CMK (cell line): ENCODE measurements around the gene OR1F1.
"Not testable (repeated sequence)": the region's sequence is repeated elsewhere in the genome, so short reads cannot be mapped to it uniquely, and the experiment has no call there.

Experiments
- DNase-seq: peaks from one replicate; pipeline ENCODE4 v3.0.0-alpha.2; 2010; ENCODE audit warnings: low read depth

OR1F1 gene

GRCh38 chr16:3187798-3188674, at the start of gene OR1F1:
Gene OR1F1 (plus strand): TSS chr16:3188204.
- no peak for DNase-seq

GRCh38 chr16:3138342-3138741, 49.7 kb upstream of the OR1F1 start:
- no peak for DNase-seq

- DNase-seq, result no peak
Observed at GRCh38 chr16:3138823-3139426, 49.1 kb upstream of the OR1F1 start.

GRCh38 chr16:3139561-3139960, 48.4 kb upstream of the OR1F1 start:
- DNase-seq, result not testable (repeated sequence)

- no peak for DNase-seq
Observed at GRCh38 chr16:3140603-3141427, 47.2 kb upstream of the OR1F1 start.

GRCh38 chr16:3141781-3142311, 46.2 kb upstream of the OR1F1 start:
- no peak for DNase-seq

GRCh38 chr16:3142327-3142726, 45.7 kb upstream of the OR1F1 start:
- no peak for DNase-seq

- no peak for DNase-seq
Observed at GRCh38 chr16:3142770-3143169, 45.2 kb upstream of the OR1F1 start.

- no peak for DNase-seq
Observed at GRCh38 chr16:3143189-3143588, 44.8 kb upstream of the OR1F1 start.

GRCh38 chr16:3143598-3144320, 44.2 kb upstream of the OR1F1 start:
- DNase-seq, result no peak

- no peak for DNase-seq
Observed at GRCh38 chr16:3144321-3144983, 43.6 kb upstream of the OR1F1 start.

- no peak for DNase-seq
Observed at GRCh38 chr16:3145151-3145550, 42.9 kb upstream of the OR1F1 start.

- no peak for DNase-seq
Observed at GRCh38 chr16:3145660-3146059, 42.3 kb upstream of the OR1F1 start.

GRCh38 chr16:3147046-3147756, 40.8 kb upstream of the OR1F1 start:
- no peak for DNase-seq

- DNase-seq, result no peak
Observed at GRCh38 chr16:3147757-3148104, 40.3 kb upstream of the OR1F1 start.

GRCh38 chr16:3148256-3149192, 39.5 kb upstream of the OR1F1 start:
- DNase-seq, result no peak

- no peak for DNase-seq
Observed at GRCh38 chr16:3149193-3149530, 38.8 kb upstream of the OR1F1 start.

- DNase-seq, result peak; percentile 73
Observed at GRCh38 chr16:3149630-3150345, 38.2 kb upstream of the OR1F1 start.
